ENCODE measurements around the gene ARMC7. TPM values are rescaled to one million over a fixed set of nuclear protein-coding genes. Genes with fewer than 3 reads are reported as not detected.

The ARMC7 gene
- total RNA-seq, 2 donors from 2014 or later: 6.7 to 7.9 TPM

DNA sequence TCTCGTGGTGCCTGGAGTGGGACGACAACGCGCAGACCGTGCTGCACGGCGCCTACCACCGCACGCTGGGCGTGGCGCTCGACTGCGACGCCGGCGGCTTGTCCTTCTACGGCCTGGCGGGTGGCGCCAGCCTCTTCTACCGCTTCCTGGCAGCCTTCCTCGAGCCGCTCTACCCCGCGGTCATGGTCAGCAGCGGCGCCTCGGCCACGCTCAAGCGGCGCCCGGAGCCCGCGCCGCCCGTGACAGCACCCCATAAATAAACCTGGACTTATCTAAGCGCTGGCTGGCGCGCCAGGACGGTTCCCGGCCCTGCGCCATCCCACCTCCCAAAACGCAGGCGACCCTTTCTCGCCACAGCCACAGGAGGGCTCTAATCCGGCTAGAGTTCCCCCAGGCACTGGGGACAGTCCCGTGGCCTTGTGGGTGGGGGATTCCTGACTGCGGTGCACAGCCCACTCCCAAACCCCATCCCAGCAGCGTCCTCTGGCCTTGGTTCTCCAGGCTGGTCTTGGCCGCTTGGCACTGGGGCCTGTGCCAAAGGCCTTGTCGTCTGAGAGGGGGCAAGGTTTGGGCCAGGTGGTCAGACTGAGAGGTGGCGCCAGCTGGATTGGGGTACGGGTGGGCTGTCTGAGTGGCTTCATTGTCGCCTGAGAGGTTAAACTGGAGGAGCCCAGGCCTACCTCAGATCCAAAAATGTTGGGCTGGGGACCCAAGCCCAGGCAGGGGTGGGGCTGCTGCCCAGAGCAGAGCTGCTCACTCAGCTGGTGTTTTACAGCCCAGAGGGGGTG is 32.1 kb upstream of the ARMC7 start:
- Histone ChIP-seq H3K9me3 (no peaks in the 10 kb centered on the region), H3K4me3 (no peak overlapping the region), H3K27me3 (no peaks in the 10 kb centered on the region), H3K27ac (peak overlapping the region; percentile 28 to 78 (median 75)), H3K36me3 (replicated peaks in 1 of 2; ENCODE audit: insufficient read depth in 1 of 2, low read depth in 2 of 2) (no peaks in the 10 kb centered on the region), H3K4me1 (peaks cover 32% of the 10 kb centered on the region)
- peak; percentile 57 to 76 (median 70) for DNase-seq
- TF ChIP-seq, protein P1, sequence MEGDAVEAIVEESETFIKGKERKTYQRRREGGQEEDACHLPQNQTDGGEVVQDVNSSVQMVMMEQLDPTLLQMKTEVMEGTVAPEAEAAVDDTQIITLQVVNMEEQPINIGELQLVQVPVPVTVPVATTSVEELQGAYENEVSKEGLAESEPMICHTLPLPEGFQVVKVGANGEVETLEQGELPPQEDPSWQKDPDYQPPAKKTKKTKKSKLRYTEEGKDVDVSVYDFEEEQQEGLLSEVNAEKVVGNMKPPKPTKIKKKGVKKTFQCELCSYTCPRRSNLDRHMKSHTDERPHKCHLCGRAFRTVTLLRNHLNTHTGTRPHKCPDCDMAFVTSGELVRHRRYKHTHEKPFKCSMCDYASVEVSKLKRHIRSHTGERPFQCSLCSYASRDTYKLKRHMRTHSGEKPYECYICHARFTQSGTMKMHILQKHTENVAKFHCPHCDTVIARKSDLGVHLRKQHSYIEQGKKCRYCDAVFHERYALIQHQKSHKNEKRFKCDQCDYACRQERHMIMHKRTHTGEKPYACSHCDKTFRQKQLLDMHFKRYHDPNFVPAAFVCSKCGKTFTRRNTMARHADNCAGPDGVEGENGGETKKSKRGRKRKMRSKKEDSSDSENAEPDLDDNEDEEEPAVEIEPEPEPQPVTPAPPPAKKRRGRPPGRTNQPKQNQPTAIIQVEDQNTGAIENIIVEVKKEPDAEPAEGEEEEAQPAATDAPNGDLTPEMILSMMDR (IDR thresholded peaks at IDR 0.05): peak in 3 of 7 experiments; percentile 6 to 15 (median 6)
- peak in 2 of 3 donors; percentile 24 to 34 for TF ChIP-seq POLR2A (IDR thresholded peaks at IDR 0.05)
- WGBS, 2 donors: 11 to 29% methylated on average over 7 to 53 of the region's 53 CpGs
- intact Hi-C loops (cut with DNase I): no loop called here
- peak; percentile 74 for ATAC-seq

DNA sequence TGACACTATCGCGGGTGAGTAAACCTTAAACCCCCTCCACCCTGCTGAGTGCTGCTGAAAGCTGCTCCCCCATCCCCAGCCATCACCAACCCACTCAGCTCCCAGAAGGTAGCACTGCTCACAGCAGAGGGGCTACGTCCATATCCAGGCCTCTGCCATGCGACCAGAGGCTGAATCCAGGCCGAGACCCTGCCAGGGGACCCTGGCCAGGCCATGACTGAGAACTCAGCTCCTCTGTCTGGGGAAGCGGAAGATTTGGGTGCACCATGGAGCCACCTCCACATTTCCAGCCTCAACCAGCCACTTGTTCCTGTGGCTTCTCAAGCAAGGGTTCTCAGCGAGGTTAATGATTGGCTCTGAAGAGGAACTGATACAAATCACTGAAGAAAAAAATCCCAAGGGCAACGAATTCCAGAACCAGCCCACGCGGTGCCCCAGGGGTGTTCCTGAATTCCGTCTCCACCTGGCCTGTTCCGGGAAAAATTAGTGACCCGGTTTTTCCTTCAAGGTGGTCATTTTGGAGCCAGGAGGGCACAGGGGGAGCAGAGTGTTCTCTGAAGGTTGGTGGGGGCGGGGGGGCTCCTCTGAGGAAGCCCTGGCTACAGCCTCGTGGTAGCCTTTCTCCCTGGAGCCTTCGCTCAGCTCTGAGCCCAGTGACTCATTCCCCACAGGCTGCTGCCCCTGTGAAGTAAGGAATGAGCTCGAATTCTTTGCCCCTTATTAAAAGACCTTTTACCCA is 31.3 kb upstream of the ARMC7 start:
- no peaks in the 10 kb centered on the region for H3K27me3 ChIP-seq
- H3K4me1 ChIP-seq: peaks cover 32% of the 10 kb centered on the region
- no peaks in the 10 kb centered on the region for H3K36me3 ChIP-seq (replicated peaks in 1 of 2; ENCODE audit: insufficient read depth in 1 of 2, low read depth in 2 of 2)
- TF ChIP-seq POLR2A (IDR thresholded peaks at IDR 0.05): peak in 1 of 3 donors; percentile 13
- TF ChIP-seq, protein P1 (IDR thresholded peaks at IDR 0.05): no peak
- DNase-seq: peak; percentile 31 to 54 (median 46)
- H3K27ac ChIP-seq: peak overlapping the region; percentile 40 to 78 (median 75)
- H3K9me3 ChIP-seq: no peaks in the 10 kb centered on the region
- ATAC-seq: peak; percentile 71
- 60 to 66% methylated on average over 13 to 17 of the region's 17 CpGs for WGBS, 2 donors
- H3K4me3 ChIP-seq: no peak overlapping the region
- intact Hi-C loops (cut with DNase I): no loop called here

DNA sequence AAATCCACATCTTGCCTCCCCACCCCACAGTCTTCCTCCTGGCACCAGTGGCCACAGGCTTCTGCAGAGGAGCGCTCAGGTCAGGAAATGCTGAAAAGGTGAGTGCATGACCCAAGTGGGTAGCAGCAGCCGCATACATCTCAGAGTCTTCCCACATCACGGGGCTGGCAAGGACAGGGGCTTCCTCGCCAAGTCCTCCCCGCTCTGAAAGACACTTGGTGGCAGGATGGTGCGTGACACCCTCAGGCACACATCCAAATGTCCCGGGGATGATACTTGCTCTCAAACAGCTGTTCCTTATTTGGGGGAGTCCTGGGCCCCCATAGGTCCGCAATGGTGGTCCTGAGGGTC is 30.8 kb upstream of the ARMC7 start:
- peak overlapping the region; percentile 40 to 78 (median 75) for H3K27ac ChIP-seq
- H3K4me3 ChIP-seq: no peak overlapping the region
- intact Hi-C loops (cut with DNase I): no loop called here
- DNase-seq: no peak
- no peak for ATAC-seq
- no peaks in the 10 kb centered on the region for H3K9me3 ChIP-seq
- 63 to 85% methylated on average over 6 to 8 of the region's 8 CpGs for WGBS, 2 donors
- H3K4me1 ChIP-seq: peaks cover 32% of the 10 kb centered on the region
- H3K27me3 ChIP-seq: no peaks in the 10 kb centered on the region
- H3K36me3 ChIP-seq (replicated peaks in 1 of 2; ENCODE audit: insufficient read depth in 1 of 2, low read depth in 2 of 2): no peaks in the 10 kb centered on the region
- TF ChIP-seq, protein P1 (IDR thresholded peaks at IDR 0.05): no peak
- no peak for TF ChIP-seq POLR2A (IDR thresholded peaks at IDR 0.05)

DNA sequence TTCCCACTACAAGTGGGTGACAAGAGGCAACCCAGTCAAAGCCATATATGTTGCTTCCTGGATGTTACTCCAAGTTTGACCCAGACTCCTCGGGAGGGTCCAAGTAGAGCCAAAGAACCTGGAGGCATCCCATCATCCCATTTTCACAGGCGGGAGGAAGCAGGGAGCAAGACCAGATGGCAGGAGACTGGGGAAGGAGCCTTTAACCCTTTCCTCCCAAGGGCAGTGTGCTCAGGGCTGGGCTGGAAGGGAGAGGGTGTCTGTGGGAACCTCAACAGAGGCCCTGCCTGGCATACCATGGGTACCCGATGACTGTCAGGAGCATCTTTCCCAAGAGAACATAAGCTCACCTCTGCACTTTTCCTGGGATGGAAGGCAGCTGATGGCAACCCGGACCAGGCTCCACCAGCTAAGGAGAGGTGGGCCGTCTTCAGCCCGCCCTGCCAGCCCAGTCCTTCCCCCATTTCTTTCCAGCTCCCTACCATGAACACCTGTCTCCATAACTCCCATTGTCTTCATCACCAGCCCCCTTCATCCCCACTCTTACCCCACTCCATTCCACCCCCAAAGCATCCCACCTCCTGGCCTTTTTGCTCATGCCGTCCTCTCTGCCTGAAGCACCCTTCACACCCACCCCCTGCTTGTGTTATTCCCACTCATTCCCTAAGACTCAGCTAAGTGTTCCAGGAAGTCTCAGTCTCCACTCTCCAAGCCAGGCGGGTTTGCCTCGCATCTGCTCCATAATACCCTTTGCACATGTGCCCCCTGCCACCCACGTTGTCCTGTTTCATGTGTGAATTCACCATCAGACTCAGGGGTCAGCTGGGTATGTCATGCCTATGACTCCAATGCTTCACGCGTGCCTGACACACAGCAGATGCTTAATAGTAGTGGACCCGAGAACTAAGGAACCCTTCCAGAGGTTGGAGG is 27.9 kb upstream of the ARMC7 start:
- H3K27me3 ChIP-seq: no peaks in the 10 kb centered on the region
- no peaks in the 10 kb centered on the region for H3K36me3 ChIP-seq (replicated peaks in 1 of 2; ENCODE audit: insufficient read depth in 1 of 2, low read depth in 2 of 2)
- 73 to 74% methylated on average over 10 to 13 of the region's 13 CpGs for WGBS, 2 donors
- peaks cover 30% of the 10 kb centered on the region for H3K4me1 ChIP-seq
- no peak for DNase-seq
- H3K9me3 ChIP-seq: no peaks in the 10 kb centered on the region
- H3K4me3 ChIP-seq: no peak overlapping the region
- H3K27ac ChIP-seq: no peak overlapping the region
- intact Hi-C loops (cut with DNase I): no loop called here
- ATAC-seq: no peak
- no peak for TF ChIP-seq POLR2A (IDR thresholded peaks at IDR 0.05)
- TF ChIP-seq, protein P1 (IDR thresholded peaks at IDR 0.05): no peak

All from body of pancreas (tissue), 4 donors.